ENCODE results near the gene DSC1. TPM values are rescaled to one million over a fixed set of nuclear protein-coding genes. Genes with fewer than 3 reads are reported as not detected.

The DSC1 gene
- total RNA-seq, 1 experiment from 2014 or later = not detected

DNA sequence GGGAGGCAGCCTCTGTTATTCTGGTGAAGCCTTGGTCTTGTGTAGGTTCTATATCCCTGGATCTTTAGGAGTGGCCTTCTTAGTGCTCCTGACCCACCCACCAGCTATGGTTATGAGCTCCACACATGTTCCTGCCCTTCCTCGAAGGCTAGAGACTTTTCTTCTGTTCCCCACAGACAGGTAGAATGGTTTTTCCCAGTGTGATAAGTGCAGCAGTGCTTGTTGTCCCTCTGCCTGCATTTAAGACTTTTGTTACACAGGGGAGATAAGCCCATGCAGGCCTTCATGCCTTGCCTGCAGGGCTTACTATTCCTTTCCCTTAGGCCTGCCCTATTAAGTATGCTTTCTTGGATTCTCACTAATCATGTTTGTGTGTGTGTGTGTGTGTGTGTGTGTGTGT lies 48.4 kb upstream of the DSC1 start:
- DNase-seq (ENCODE audit: low spot score) (no peak), ATAC-seq (no peak)
- CTCF ChIA-PET = no interaction called here
- Mint-ChIP-seq H3K9me3 (peaks cover 17% of the 10 kb centered on the region), H3K27ac (no peak overlapping the region), H3K27me3 (ENCODE audit: low read depth) (no peaks in the 10 kb centered on the region), H3K4me3 (no peak overlapping the region), H3K4me1 (peaks cover 32% of the 10 kb centered on the region), H3K36me3 (peaks cover 10% of the 10 kb centered on the region)
- POLR2A ChIA-PET = no interaction called here
- TF ChIP-seq, protein P1, sequence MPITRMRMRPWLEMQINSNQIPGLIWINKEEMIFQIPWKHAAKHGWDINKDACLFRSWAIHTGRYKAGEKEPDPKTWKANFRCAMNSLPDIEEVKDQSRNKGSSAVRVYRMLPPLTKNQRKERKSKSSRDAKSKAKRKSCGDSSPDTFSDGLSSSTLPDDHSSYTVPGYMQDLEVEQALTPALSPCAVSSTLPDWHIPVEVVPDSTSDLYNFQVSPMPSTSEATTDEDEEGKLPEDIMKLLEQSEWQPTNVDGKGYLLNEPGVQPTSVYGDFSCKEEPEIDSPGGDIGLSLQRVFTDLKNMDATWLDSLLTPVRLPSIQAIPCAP (CRISPR knock-in tag; IDR thresholded peaks at IDR 0.05) = no peak
- no peak for TF ChIP-seq TEAD1 (CRISPR knock-in tag; IDR thresholded peaks at IDR 0.05)

DNA sequence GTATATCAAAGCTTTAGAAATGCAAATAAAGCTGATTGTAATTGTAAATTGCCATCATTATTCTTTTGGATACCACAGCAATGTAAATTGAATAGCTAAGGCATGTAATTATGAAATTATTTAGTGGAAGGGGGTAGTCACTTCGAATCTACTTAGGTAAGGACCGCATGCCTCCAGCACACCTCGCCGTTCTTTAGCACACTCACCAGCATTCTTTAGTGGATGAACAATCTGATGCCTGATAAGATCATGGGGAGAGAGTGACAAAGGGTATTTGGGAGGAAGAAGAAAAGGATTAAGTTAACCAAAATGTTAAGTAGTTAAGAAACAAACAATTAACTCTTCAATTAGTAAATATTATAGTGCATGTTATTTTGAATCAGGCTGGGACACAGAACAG lies 46.4 kb upstream of the DSC1 start:
- DNase-seq (ENCODE audit: low spot score) (no peak), ATAC-seq (no peak)
- POLR2A ChIA-PET = no interaction called here
- CTCF ChIA-PET = no interaction called here
- no peaks in the 10 kb centered on the region; the same call in 1 of the 2 replicates for H3K36me3 Mint-ChIP-seq
- no peaks in the 10 kb centered on the region for H3K27me3 Mint-ChIP-seq (ENCODE audit: low read depth)
- peaks cover 6% of the 10 kb centered on the region; the same call in 1 of the 2 replicates for H3K9me3 Mint-ChIP-seq
- peaks cover 37% of the 10 kb centered on the region for H3K4me1 Mint-ChIP-seq
- no peak overlapping the region for H3K27ac Mint-ChIP-seq
- no peak overlapping the region for H3K4me3 Mint-ChIP-seq
- TF ChIP-seq ZNF121 (CRISPR knock-in tag; IDR thresholded peaks at IDR 0.05) (no peak), JUN (CRISPR knock-in tag; IDR thresholded peaks at IDR 0.05) (no peak), PRRX2 (CRISPR knock-in tag; IDR thresholded peaks at IDR 0.05) (no peak), ZNF138 (CRISPR knock-in tag; conservative IDR thresholded peaks at IDR 0.05) (no peak), NFATC4 (CRISPR knock-in tag; IDR thresholded peaks at IDR 0.05) (no peak), FOXK1 (CRISPR knock-in tag; IDR thresholded peaks at IDR 0.05) (no peak), ZNF416 (CRISPR knock-in tag; IDR thresholded peaks at IDR 0.05) (no peak)
- TF ChIP-seq, protein P2, sequence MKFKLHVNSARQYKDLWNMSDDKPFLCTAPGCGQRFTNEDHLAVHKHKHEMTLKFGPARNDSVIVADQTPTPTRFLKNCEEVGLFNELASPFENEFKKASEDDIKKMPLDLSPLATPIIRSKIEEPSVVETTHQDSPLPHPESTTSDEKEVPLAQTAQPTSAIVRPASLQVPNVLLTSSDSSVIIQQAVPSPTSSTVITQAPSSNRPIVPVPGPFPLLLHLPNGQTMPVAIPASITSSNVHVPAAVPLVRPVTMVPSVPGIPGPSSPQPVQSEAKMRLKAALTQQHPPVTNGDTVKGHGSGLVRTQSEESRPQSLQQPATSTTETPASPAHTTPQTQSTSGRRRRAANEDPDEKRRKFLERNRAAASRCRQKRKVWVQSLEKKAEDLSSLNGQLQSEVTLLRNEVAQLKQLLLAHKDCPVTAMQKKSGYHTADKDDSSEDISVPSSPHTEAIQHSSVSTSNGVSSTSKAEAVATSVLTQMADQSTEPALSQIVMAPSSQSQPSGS (CRISPR knock-in tag; IDR thresholded peaks at IDR 0.05; ENCODE audit: borderline replicate concordance, low read depth) = no peak
- TF ChIP-seq, protein P3, sequence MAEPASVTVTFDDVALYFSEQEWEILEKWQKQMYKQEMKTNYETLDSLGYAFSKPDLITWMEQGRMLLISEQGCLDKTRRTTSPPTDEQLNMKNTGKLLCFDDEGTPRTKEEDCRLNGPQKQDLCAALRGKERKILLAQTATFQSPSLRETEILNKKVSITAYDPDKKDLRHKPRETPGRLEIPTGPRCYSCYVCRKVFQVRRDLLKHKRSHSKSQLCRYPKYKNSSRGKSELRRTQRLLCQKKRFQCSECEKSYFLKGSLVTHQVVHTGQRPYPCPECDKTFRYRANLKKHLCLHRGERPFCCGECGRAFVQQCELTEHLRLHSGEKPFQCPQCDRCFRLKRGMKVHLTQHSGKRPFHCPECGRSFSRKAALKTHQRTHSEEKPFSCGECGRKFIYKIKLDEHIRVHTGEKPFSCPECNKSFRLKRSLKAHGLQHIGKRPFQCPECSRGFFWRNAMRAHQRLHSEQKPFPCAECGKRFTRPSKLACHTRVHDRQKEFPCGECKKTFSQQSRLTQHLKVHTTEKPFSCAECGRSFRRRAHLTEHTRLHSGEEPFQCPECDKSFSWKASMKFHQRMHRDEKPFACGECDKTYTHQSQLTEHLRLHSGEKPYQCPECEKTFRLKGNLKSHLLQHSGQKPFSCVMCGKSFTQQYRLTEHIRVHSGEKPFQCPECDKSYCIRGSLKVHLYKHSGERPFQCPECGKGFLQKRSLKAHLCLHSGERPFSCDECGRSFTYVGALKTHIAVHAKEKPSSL (CRISPR knock-in tag; conservative IDR thresholded peaks at IDR 0.05) = no peak
- TF ChIP-seq, protein P4, sequence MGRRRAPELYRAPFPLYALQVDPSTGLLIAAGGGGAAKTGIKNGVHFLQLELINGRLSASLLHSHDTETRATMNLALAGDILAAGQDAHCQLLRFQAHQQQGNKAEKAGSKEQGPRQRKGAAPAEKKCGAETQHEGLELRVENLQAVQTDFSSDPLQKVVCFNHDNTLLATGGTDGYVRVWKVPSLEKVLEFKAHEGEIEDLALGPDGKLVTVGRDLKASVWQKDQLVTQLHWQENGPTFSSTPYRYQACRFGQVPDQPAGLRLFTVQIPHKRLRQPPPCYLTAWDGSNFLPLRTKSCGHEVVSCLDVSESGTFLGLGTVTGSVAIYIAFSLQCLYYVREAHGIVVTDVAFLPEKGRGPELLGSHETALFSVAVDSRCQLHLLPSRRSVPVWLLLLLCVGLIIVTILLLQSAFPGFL (CRISPR knock-in tag; IDR thresholded peaks at IDR 0.05; ENCODE audit: borderline replicate concordance) = no peak
- TF ChIP-seq, protein P5, sequence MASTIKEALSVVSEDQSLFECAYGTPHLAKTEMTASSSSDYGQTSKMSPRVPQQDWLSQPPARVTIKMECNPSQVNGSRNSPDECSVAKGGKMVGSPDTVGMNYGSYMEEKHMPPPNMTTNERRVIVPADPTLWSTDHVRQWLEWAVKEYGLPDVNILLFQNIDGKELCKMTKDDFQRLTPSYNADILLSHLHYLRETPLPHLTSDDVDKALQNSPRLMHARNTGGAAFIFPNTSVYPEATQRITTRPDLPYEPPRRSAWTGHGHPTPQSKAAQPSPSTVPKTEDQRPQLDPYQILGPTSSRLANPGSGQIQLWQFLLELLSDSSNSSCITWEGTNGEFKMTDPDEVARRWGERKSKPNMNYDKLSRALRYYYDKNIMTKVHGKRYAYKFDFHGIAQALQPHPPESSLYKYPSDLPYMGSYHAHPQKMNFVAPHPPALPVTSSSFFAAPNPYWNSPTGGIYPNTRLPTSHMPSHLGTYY (CRISPR knock-in tag; IDR thresholded peaks at IDR 0.05) = no peak

DNA sequence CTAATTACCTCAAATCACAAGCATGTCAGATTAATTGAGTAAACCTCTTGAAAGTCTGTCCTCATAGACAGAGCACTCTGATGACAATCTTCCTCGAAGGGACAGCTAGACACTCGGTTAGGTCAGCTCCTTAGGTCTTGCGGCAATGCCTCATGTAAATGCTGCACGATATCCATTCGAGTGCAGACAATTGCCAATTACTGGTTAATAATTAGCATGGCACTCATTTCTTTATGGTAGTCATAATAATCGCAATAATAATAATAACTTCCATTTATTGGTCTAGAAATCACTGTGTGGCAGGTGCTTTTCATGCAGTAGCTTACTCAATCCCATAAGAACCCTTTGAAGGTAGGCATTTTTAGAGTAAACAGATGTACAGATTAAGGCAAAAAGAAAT lies 44.7 kb upstream of the DSC1 start:
- H3K9me3 Mint-ChIP-seq = peaks cover 6% of the 10 kb centered on the region; the same call in 1 of the 2 replicates
- no peak overlapping the region for H3K4me3 Mint-ChIP-seq
- POLR2A ChIA-PET = no interaction called here
- no peaks in the 10 kb centered on the region for H3K27me3 Mint-ChIP-seq (ENCODE audit: low read depth)
- no peak for ATAC-seq
- no peak overlapping the region for H3K27ac Mint-ChIP-seq
- H3K4me1 Mint-ChIP-seq = peaks cover 44% of the 10 kb centered on the region
- CTCF ChIA-PET = interaction anchor here (0.8 kb wide), 1 partner anchor 37 kb away, joined by 3 read pairs; no protein-coding TSS in a partner anchor
- H3K36me3 Mint-ChIP-seq = no peaks in the 10 kb centered on the region; the same call in 1 of the 2 replicates
- no peak for DNase-seq (ENCODE audit: low spot score)
- TF ChIP-seq ZNF219 (CRISPR knock-in tag; IDR thresholded peaks at IDR 0.05; ENCODE audit: borderline replicate concordance) = no peak
- TF ChIP-seq TEAD4 (CRISPR knock-in tag; IDR thresholded peaks at IDR 0.05) = no peak
- TF ChIP-seq TEAD1 (CRISPR knock-in tag; IDR thresholded peaks at IDR 0.05) = no peak
- TF ChIP-seq, protein P6, sequence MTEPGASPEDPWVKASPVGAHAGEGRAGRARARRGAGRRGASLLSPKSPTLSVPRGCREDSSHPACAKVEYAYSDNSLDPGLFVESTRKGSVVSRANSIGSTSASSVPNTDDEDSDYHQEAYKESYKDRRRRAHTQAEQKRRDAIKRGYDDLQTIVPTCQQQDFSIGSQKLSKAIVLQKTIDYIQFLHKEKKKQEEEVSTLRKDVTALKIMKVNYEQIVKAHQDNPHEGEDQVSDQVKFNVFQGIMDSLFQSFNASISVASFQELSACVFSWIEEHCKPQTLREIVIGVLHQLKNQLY (CRISPR knock-in tag; IDR thresholded peaks at IDR 0.05) = no peak
- TF ChIP-seq, protein P7, sequence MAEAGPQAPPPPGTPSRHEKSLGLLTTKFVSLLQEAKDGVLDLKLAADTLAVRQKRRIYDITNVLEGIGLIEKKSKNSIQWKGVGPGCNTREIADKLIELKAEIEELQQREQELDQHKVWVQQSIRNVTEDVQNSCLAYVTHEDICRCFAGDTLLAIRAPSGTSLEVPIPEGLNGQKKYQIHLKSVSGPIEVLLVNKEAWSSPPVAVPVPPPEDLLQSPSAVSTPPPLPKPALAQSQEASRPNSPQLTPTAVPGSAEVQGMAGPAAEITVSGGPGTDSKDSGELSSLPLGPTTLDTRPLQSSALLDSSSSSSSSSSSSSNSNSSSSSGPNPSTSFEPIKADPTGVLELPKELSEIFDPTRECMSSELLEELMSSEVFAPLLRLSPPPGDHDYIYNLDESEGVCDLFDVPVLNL (CRISPR knock-in tag; IDR thresholded peaks at IDR 0.05; ENCODE audit: borderline replicate concordance, low read depth) = no peak
- no peak for TF ChIP-seq KAT7 (CRISPR knock-in tag; IDR thresholded peaks at IDR 0.05; ENCODE audit: borderline replicate concordance)
- TF ChIP-seq, protein P5 (CRISPR knock-in tag; IDR thresholded peaks at IDR 0.05) = no peak
- TF ChIP-seq JUN (CRISPR knock-in tag; IDR thresholded peaks at IDR 0.05) = no peak
- TF ChIP-seq, protein P3 (CRISPR knock-in tag; conservative IDR thresholded peaks at IDR 0.05) = no peak
- TF ChIP-seq SP1 (CRISPR knock-in tag; conservative IDR thresholded peaks at IDR 0.05) = no peak
